Ovary (tissue), 9 donors: ENCODE measurements around the gene CASP6. TPM values are rescaled to one million over a fixed set of nuclear protein-coding genes. Genes with fewer than 3 reads are reported as not detected.

Source experiments
- DNase-seq, 5 donors: peaks; one replicate each; pipeline ENCODE4 v3.0.0-alpha.2; 2019 to 2020
- H3K27ac ChIP-seq, 2 donors: fragments of 200-600 bp; one replicate each; pipeline versions ENCODE4 v1.5.1 to v1.8.0; 2019 to 2022
- H3K27me3 ChIP-seq: fragments of 200-600 bp; one replicate; pipeline ENCODE4 v1.8.0; 2022
- H3K36me3 ChIP-seq: fragments of 200-600 bp; sonication (generic); one replicate; pipeline ENCODE4 v1.5.1; 2019
- H3K4me1 ChIP-seq: one replicate; pipeline ENCODE4 v1.8.1; 2013; ENCODE audit warnings: mild to moderate bottlenecking, moderate library complexity; ENCODE audit not compliant: insufficient read depth
- H3K4me3 ChIP-seq: fragments of 200-600 bp; sonication (generic); one replicate; pipeline ENCODE4 v1.5.1; 2017
- H3K9me3 ChIP-seq, 2 donors: fragments of 200-600 bp in 1 of 2; sonication (generic) in 1 of 2; one replicate each; pipeline versions ENCODE4 v1.5.1 to v1.8.1; 2013 to 2019; ENCODE audit warnings: mild to moderate bottlenecking in 1 of 2, moderate library complexity in 1 of 2
- EP300 ChIP-seq: sonication (generic); formaldehyde crosslinking; IDR thresholded peaks from one replicate; pipeline ENCODE4 v1.6.1; 2017; ENCODE audit warnings: antibody characterized with exemption
- POLR2A ChIP-seq: fragments of 450-650 bp; IDR thresholded peaks from one replicate; pipeline ENCODE4 v1.6.1; 2017; ENCODE audit warnings: antibody characterized with exemption, mild to moderate bottlenecking, moderate library complexity
- WGBS, 3 donors: extraction: QIAGEN DNeasy Blood & Tissue Kit in 1 of 3; methylation state at CpG; one replicate each; pipeline versions ENCODE4 v1.1.5 to v1.1.7; 2013 to 2017; 5-methylcytosine and 5-hydroxymethylcytosine counted together
- intact Hi-C, 4 donors: fragments of 100-400 bp; cut with DNase I; formaldehyde crosslinking; loops; one replicate each; pipeline versions ENCODE4 v1.11.0 to v1.15.1; 2022 to 2023
- polyA plus RNA-seq, 2 donors: library from polyadenylated mRNA; stranded (reverse); fragments of 200-250 nt in 1 of 2; fragments of 350-450 nt in 1 of 2; fragmentation: Illumina TruSeq in 1 of 2; extraction: RNeasy Lipid Tissue Mini Kit (QIAGEN cat#74804) in 1 of 2; gene quantifications; one replicate each; pipeline ENCODE4 v1.2.3, GENCODE V29; 2013 to 2014
- small RNA-seq: library from RNA; depleted of rRNA; stranded (forward); fragments of <200 nt; gene quantifications from one replicate; pipeline ENCODE3, GENCODE V24; 2016
- total RNA-seq, 7 donors: library from RNA; depleted of rRNA in 2 of 7; stranded (reverse); fragments of >200 nt in 2 of 7; fragmentation: NEBNext Ultra II Directional in 3 of 7; extraction: Animal tissue kit (Norgen Biotek cat#: 25700) in 3 of 7; gene quantifications; one replicate each; pipeline versions ENCODE4 v1.1.0 to v1.2.4, GENCODE V29; 2016 to 2023
- TF ChIP-seq, protein P1 (sequence below), 3 donors: fragments of 450-650 bp in 2 of 3; fragments of 200-600 bp in 1 of 3; IDR thresholded peaks; one replicate each; pipeline versions ENCODE4 v1.5.1 to v1.8.0; 2016 to 2022; ENCODE audit warnings: antibody characterized with exemption in 3 of 3, mild to moderate bottlenecking in 1 of 3
- donor health status: DM: no; HTN: no; CAD: no; lungs with moderate emphysema.
- donor health status: DM: no; HTN: no; CAD: no.
- donor health status: Bipolar disorder and iron deficiency.
- donor health status: DM: yes; HTN: yes; CAD: no.
- donor health status: DM: no; HTN: no; CAD: no.
- donor health status: DM: yes; HTN: yes; CAD: no.

The CASP6 gene
- total and polyA plus RNA-seq, 9 donors = 11.2 to 29.0 (median 13.4) TPM

DNA sequence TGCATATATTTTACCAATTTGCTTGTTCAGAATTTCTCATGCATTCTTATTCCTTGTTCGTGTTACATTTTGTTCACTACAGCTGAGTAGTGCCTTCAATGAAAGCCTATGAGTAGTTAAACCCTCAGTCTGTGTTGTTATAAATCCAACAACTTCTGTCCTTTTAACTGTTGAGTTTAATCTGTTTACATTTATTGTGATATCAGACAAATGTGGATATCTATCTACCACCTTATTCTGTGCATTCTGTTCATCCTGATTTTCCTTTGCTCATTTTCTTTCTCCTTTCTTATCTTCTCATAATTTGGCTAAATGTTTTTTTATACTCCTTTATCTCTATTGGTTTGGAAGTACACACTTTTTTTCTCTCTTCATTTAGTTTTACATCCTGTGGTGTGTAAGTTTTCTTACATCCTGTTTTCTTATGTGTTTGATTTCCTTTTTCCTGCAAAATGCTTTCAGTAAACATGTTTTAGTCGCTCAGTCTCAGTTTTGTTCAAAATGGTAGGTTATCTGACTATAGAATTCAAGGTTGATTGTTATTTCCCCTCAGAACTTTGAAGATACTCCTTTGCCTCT is 54.2 kb downstream of the CASP6 start:
- no peak overlapping the region for H3K4me3 ChIP-seq
- intact Hi-C loops = no loop called here
- WGBS, 3 donors = 95 to 98% (median 95%) methylated on average over 2 of the region's 2 CpGs
- TF ChIP-seq, protein P1, sequence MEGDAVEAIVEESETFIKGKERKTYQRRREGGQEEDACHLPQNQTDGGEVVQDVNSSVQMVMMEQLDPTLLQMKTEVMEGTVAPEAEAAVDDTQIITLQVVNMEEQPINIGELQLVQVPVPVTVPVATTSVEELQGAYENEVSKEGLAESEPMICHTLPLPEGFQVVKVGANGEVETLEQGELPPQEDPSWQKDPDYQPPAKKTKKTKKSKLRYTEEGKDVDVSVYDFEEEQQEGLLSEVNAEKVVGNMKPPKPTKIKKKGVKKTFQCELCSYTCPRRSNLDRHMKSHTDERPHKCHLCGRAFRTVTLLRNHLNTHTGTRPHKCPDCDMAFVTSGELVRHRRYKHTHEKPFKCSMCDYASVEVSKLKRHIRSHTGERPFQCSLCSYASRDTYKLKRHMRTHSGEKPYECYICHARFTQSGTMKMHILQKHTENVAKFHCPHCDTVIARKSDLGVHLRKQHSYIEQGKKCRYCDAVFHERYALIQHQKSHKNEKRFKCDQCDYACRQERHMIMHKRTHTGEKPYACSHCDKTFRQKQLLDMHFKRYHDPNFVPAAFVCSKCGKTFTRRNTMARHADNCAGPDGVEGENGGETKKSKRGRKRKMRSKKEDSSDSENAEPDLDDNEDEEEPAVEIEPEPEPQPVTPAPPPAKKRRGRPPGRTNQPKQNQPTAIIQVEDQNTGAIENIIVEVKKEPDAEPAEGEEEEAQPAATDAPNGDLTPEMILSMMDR (IDR thresholded peaks at IDR 0.05) = no peak
- no peak overlapping the region for H3K27ac ChIP-seq
- H3K9me3 ChIP-seq = no peaks in the 10 kb centered on the region
- no peaks in the 10 kb centered on the region for H3K4me1 ChIP-seq
- H3K36me3 ChIP-seq = no peaks in the 10 kb centered on the region
- no peaks in the 10 kb centered on the region for H3K27me3 ChIP-seq
- no peak for DNase-seq

DNA sequence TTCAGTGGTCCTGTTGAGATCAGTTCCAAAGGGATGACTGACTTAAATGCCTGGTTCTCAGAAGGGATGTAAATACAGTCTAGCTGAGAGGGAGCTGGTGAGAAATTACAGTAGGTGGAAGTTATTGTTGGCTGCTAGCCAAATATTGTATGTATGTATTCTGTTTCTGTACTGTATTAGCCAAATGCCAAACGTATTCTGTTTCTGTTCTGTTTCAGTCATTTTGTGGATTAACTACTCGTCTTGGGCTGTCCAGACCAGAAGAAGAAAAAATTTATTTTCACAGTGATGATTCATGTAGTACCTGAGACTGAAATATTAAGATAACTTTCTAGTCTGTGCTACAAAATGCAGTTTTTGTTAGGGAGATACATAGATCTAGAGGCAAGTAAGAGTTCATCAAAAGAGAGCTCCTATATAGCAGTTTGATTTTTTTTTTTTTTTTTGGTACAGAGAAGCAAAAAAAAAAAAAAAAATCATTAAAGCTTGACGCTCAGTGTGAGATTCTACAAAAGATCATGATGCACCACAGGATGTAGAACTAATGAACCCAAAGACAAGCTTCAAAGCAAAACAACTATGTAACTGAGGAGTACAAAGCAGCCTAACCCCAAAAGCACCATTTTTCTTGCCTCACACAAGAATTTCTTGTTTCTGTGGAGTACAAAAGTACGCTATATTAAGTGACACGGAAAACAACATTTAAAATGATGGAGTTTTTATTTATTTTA is 54.8 kb downstream of the CASP6 start:
- no peaks in the 10 kb centered on the region for H3K27me3 ChIP-seq
- H3K27ac ChIP-seq = no peak overlapping the region
- intact Hi-C loops = no loop called here
- 69 to 74% (median 72%) methylated on average over 5 of the region's 5 CpGs for WGBS, 3 donors
- H3K4me3 ChIP-seq = no peak overlapping the region
- no peaks in the 10 kb centered on the region for H3K36me3 ChIP-seq
- TF ChIP-seq, protein P1 (IDR thresholded peaks at IDR 0.05) = no peak
- TF ChIP-seq EP300 = no peak
- TF ChIP-seq POLR2A = no peak
- H3K4me1 ChIP-seq = no peaks in the 10 kb centered on the region
- no peak for DNase-seq
- H3K9me3 ChIP-seq = no peaks in the 10 kb centered on the region

DNA sequence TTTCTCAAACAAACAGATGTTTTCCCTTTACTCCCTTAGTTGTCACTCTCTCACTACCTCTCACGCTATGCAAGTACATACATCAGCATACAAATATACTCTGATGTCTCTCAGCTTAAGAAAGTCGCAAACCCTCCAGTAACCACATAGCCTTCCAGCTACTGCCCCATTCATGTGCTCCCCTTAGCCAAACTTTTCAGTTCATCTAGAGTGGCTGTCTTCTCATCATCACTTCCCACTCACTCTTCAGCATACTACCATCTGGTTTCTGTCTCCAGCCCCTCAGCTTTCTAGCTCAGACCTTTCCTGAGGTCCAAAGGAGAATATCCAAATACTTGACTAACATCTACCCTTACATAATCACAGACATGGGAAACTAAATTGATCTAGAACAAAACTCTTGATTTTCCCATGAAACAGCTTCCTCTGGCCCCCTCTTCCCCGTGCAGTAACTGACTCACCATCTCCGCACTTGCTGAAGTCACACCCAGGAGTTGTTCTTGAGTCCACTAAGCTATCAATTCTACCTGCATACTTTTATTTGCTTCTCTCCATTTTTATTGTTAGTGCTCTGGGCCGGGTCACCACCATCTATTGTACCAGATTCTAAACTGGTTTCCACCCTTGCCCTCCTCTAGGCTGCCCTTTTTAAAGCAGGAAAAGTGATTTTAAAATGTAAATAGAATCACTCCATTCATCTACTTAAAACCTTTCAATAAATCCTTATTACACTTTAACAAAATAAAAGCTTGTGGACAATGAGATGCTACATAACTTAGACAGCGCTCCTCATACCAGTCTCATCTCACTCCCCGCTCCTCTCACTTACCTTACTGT is 57.2 kb downstream of the CASP6 start:
- no peaks in the 10 kb centered on the region for H3K9me3 ChIP-seq
- intact Hi-C loops = no loop called here
- DNase-seq = no peak
- no peak overlapping the region for H3K27ac ChIP-seq
- WGBS, 3 donors = 88 to 89% (median 89%) methylated on average over 7 of the region's 7 CpGs
- H3K4me1 ChIP-seq = no peaks in the 10 kb centered on the region
- H3K36me3 ChIP-seq = no peaks in the 10 kb centered on the region
- no peak overlapping the region for H3K4me3 ChIP-seq
- TF ChIP-seq, protein P1 (IDR thresholded peaks at IDR 0.05) = no peak
- TF ChIP-seq POLR2A (no peak), EP300 (no peak)
- H3K27me3 ChIP-seq = no peaks in the 10 kb centered on the region

DNA sequence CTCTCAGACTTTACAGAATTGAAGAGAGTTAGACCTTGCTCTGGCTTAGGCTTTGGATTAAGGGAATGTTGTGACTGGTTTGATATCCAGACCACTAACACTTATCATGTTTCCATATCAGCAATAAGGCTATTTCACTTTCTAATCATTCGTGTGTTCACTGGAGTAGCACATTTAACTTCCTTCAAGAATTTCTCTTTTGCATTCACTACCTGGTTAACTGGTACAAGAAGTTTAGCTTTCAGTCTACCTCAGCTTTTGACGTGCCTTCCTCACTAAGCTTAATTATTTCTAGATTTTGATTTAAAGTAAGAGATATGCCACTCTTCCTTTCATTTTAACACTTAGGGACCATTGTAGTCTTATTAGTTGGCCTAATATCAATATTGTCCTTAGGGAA is 62.6 kb downstream of the CASP6 start:
- Histone ChIP-seq H3K27me3 (no peaks in the 10 kb centered on the region), H3K36me3 (no peaks in the 10 kb centered on the region), H3K9me3 (peaks cover 0 to 4% of the 10 kb centered on the region in 2 donors), H3K4me3 (no peak overlapping the region), H3K27ac (no peak overlapping the region), H3K4me1 (no peaks in the 10 kb centered on the region)
- 89 to 95% (median 89%) methylated on average over 2 of the region's 2 CpGs for WGBS, 3 donors
- DNase-seq = no peak
- TF ChIP-seq EP300 = no peak
- TF ChIP-seq POLR2A = no peak
- TF ChIP-seq, protein P1 (IDR thresholded peaks at IDR 0.05) = no peak
- intact Hi-C loops = no loop called here

Small RNA genes within 50 kb of the gene (small RNA-seq; reads per million reads assigned to genes)
- gene HIGD1AP14 = not detected

Other genes with a start within 250 kb of the CASP6 start
- 10 to 100 TPM in 2 of 7 donors, 1 to 10 TPM in 5; 7.6 to 11.7 (median 8.8) TPM for gene MCUB, start 143.2 kb downstream of the CASP6 start, total RNA-seq
- gene MCUB, start 143.2 kb downstream of the CASP6 start, polyA plus RNA-seq = 10 to 100 TPM in 1 of 2 donors, 1 to 10 TPM in 1; 7.7 to 18.5 TPM
- 10 to 100 TPM; 31.2 to 84.3 (median 35.9) TPM for gene PLA2G12A, start 26.6 kb upstream of the CASP6 start, total RNA-seq
- 10 to 100 TPM; 11.0 to 31.7 TPM for gene PLA2G12A, start 26.6 kb upstream of the CASP6 start, polyA plus RNA-seq
- 100 to 1,000 TPM in 1 of 7 donors, 10 to 100 TPM in 6; 13.1 to 108 (median 34.6) TPM for gene CFI, start 98.6 kb upstream of the CASP6 start, total RNA-seq
- 100 to 1,000 TPM in 1 of 2 donors, 10 to 100 TPM in 1; 38.2 to 112 TPM for gene CFI, start 98.6 kb upstream of the CASP6 start, polyA plus RNA-seq
- gene GAR1, start 112.3 kb upstream of the CASP6 start, total RNA-seq = 10 to 100 TPM in 6 of 7 donors, 1 to 10 TPM in 1; 4.3 to 22.5 (median 15.7) TPM
- gene GAR1, start 112.3 kb upstream of the CASP6 start, polyA plus RNA-seq = 10 to 100 TPM; 14.8 to 27.9 TPM
- gene RRH, start 124.5 kb upstream of the CASP6 start, total RNA-seq = under 1 TPM in 4 of 7 donors, not detected in 3; 0.23 to 0.57 (median 0.32) TPM
- under 1 TPM; 0.06 to 0.20 TPM for gene RRH, start 124.5 kb upstream of the CASP6 start, polyA plus RNA-seq
- under 1 TPM in 6 of 7 donors, not detected in 1; 0.05 to 0.35 (median 0.18) TPM for gene LRIT3, start 144.7 kb upstream of the CASP6 start, total RNA-seq
- under 1 TPM; 0.02 to 0.10 TPM for gene LRIT3, start 144.7 kb upstream of the CASP6 start, polyA plus RNA-seq
- gene EGF, start 209.4 kb upstream of the CASP6 start, total RNA-seq = under 1 TPM in 4 of 7 donors, not detected in 3; 0.12 to 0.87 (median 0.32) TPM
- under 1 TPM in 1 of 2 donors, not detected in 1; 0.22 TPM for gene EGF, start 209.4 kb upstream of the CASP6 start, polyA plus RNA-seq